ENCODE results near the gene CYTIP. TPM values are rescaled to one million over a fixed set of nuclear protein-coding genes. Genes with fewer than 3 reads are reported as not detected.

The CYTIP gene
- total RNA-seq = not detected in 2 replicates

DNA sequence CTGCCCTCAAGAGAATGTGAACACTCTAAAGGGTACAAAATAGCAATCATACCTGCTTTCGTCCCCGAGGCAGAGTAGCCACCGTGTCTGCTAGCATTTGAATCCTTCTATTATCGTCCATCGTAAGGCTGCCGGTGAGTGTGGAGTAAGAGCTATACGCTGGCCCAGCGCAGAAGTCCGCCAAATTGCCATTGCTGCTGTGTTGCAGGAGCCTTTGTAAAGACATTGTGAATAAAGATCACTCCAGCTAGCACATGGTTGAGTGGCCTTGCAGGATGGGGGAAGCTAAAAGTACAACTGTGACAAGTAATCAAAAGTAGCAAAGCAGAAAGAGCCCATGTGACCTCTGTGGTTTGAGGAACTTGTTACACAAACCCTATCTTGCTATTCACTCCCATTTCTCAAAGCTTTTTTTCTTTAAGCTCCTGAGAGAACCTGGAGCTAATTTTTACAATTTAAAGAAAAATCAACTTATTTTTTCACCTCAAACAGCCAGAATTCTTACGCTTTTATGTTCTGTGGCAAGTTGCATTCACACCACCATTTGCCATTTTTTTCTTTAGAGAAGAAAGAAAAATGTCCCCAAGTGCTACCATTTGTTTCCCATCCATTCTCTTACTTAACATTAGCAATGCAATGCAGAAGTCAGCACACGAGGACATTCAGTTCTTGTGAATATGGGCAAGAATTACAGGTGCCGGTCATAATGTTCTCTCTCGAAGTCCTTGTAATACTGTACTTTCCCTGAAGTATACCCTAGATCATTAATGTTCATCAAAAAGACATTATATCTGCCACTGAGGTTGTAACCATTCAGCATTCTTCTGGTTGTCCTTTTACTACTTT is at the start of gene CYTIP:
TSS of gene CYTIP (minus strand) at position 295 of the 846 bp plus-strand sequence. CDS start at position 226, 69 bp downstream.

Other genes starting within 250 kb of the CYTIP start
- gene GALNT5, start 186.4 kb downstream of the CYTIP start, total RNA-seq = 5.3 and 7.6 TPM in 2 replicates
- not detected in 2 replicates for gene ERMN, start 118.3 kb downstream of the CYTIP start, total RNA-seq
- under 0.01 and 2.2 TPM in 2 replicates for gene ACVR1C, start 184.8 kb upstream of the CYTIP start, total RNA-seq